Renal pelvis (tissue), 12 donors: ENCODE measurements around the gene OAS1. TPM values are rescaled to one million over a fixed set of nuclear protein-coding genes. Genes with fewer than 3 reads are reported as not detected.

Experiments
- DNase-seq: peaks from one replicate; pipeline ENCODE4 v3.0.0-alpha.2; 2013
- long read RNA-seq, 16 experiments: transcript quantifications; one replicate each; lab custom pipeline, GENCODE V29; 2026
- polyA plus RNA-seq, 3 donors: library from polyadenylated mRNA; unstranded; fragments of 120-200 nt; gene quantifications; one replicate each; pipeline ENCODE4 v1.2.1, GENCODE V29; 2013; ENCODE audit not compliant: insufficient read length in 3 of 3

Gene OAS1
- polyA plus RNA-seq: 10 to 100 TPM; 12.5 to 13.8 (median 13.1) TPM
- long read RNA-seq, donor 1, transcript OAS1-203 (5 exons, 1,990 nt): major isoform, 5 of 6 reads
- long read RNA-seq, donor 1, partial matches to known transcripts: 0 of 6 reads
- long read RNA-seq, donor 1, other reads (novel, unspliced or antisense): 0 of 6 reads
- long read RNA-seq, donor 2, partial matches to known transcripts: 0 of 5 reads
- long read RNA-seq, donor 2, other reads (novel, unspliced or antisense): 0 of 5 reads
- long read RNA-seq, donor 3, partial matches to known transcripts: 0 of 5 reads
- long read RNA-seq, donor 3, other reads (novel, unspliced or antisense): 0 of 5 reads
- long read RNA-seq, donor 4, partial matches to known transcripts: 0 of 3 reads
- long read RNA-seq, donor 4, other reads (novel, unspliced or antisense): 0 of 3 reads
- long read RNA-seq, donor 5, partial matches to known transcripts: 0 of 2 reads
- long read RNA-seq, donor 5, other reads (novel, unspliced or antisense): 0 of 2 reads
- long read RNA-seq, donor 6, partial matches to known transcripts: 0 of 4 reads
- long read RNA-seq, donor 6, other reads (novel, unspliced or antisense): 0 of 4 reads
- long read RNA-seq, donor 7, partial matches to known transcripts: 0 of 4 reads
- long read RNA-seq, donor 7, other reads (novel, unspliced or antisense): 0 of 4 reads
- long read RNA-seq, donor 8, partial matches to known transcripts: 0 of 6 reads
- long read RNA-seq, donor 8, other reads (novel, unspliced or antisense): 0 of 6 reads
- long read RNA-seq, donor 9, transcript OAS1-201 (6 exons, 1,816 nt): major isoform, 7 of 7 reads
- long read RNA-seq, donor 9, partial matches to known transcripts: 0 of 7 reads
- long read RNA-seq, donor 9, other reads (novel, unspliced or antisense): 0 of 7 reads
- long read RNA-seq, donor 10, transcript OAS1-201 (6 exons, 1,816 nt): major isoform, 6 of 8 reads
- long read RNA-seq, donor 10, partial matches to known transcripts: 0 of 8 reads
- long read RNA-seq, donor 10, other reads (novel, unspliced or antisense): 0 of 8 reads
- long read RNA-seq, donor 11, partial matches to known transcripts: 0 of 3 reads
- long read RNA-seq, donor 11, other reads (novel, unspliced or antisense): 0 of 3 reads
- long read RNA-seq, donor 12, partial matches to known transcripts: 0 of 6 reads
- long read RNA-seq, donor 12, other reads (novel, unspliced or antisense): 0 of 6 reads
- long read RNA-seq, donor 13, partial matches to known transcripts: 0 of 4 reads
- long read RNA-seq, donor 13, other reads (novel, unspliced or antisense): 0 of 4 reads
- long read RNA-seq, donor 14: 0 reads
- long read RNA-seq, donor 15, transcript OAS1-203 (5 exons, 1,990 nt): major isoform, 7 of 8 reads
- long read RNA-seq, donor 15, partial matches to known transcripts: 0 of 8 reads
- long read RNA-seq, donor 15, other reads (novel, unspliced or antisense): 0 of 8 reads
- long read RNA-seq, donor 16, partial matches to known transcripts: 0 of 2 reads
- long read RNA-seq, donor 16, other reads (novel, unspliced or antisense): 0 of 2 reads

- DNase-seq: peak; percentile 74
Observed at GRCh38 chr12:112906712-112907414, at the start of gene OAS1. Gene OAS1, plus strand, starts transcription at chr12:112906962. Its CDS starts 78 bp downstream, at chr12:112907040.

GRCh38 chr12:112859291-112859690 lies 47.5 kb upstream of the OAS1 start:
- no peak for DNase-seq

- no peak for DNase-seq
Observed at GRCh38 chr12:112860181-112860580, 46.6 kb upstream of the OAS1 start.

GRCh38 chr12:112861284-112861683 lies 45.5 kb upstream of the OAS1 start:
- no peak for DNase-seq

- no peak for DNase-seq
Observed at GRCh38 chr12:112862636-112863290, 44.0 kb upstream of the OAS1 start.

- no peak for DNase-seq
Observed at GRCh38 chr12:112868459-112869041, 38.2 kb upstream of the OAS1 start.

GRCh38 chr12:112869091-112869490 lies 37.7 kb upstream of the OAS1 start:
- DNase-seq: no peak

GRCh38 chr12:112869778-112870177 lies 37.0 kb upstream of the OAS1 start:
- no peak for DNase-seq

GRCh38 chr12:112870267-112870980 lies 36.3 kb upstream of the OAS1 start:
- DNase-seq: no peak

- no peak for DNase-seq
Observed at GRCh38 chr12:112875608-112876007, 31.2 kb upstream of the OAS1 start.

- DNase-seq: no peak
Observed at GRCh38 chr12:112876506-112876905, 30.3 kb upstream of the OAS1 start.

- no peak for DNase-seq
Observed at GRCh38 chr12:112877006-112877405, 29.8 kb upstream of the OAS1 start.

- no peak for DNase-seq
Observed at GRCh38 chr12:112878488-112878887, 28.3 kb upstream of the OAS1 start.

- no peak for DNase-seq
Observed at GRCh38 chr12:112879191-112879705, 27.5 kb upstream of the OAS1 start.

- DNase-seq: no peak
Observed at GRCh38 chr12:112881602-112882001, 25.2 kb upstream of the OAS1 start.

GRCh38 chr12:112885236-112885635 lies 21.5 kb upstream of the OAS1 start:
- no peak for DNase-seq

- no peak for DNase-seq
Observed at GRCh38 chr12:112887550-112887949, 19.2 kb upstream of the OAS1 start.

- DNase-seq: no peak
Observed at GRCh38 chr12:112891093-112892024, 15.4 kb upstream of the OAS1 start.
